SH-SY5Y (cell line): ENCODE results near the gene PLEKHF1.

Experiments
- GATA2 ChIP-seq: IDR thresholded peaks from 2 replicates; pipeline ENCODE4 v1.6.1; 2011; ENCODE audit warnings: mild to moderate bottlenecking, low read depth, low read length
- GATA3 ChIP-seq: IDR thresholded peaks from 2 replicates; pipeline ENCODE4 v1.6.1; 2011; ENCODE audit warnings: low read depth, mild to moderate bottlenecking, low read length, moderate library complexity

DNA sequence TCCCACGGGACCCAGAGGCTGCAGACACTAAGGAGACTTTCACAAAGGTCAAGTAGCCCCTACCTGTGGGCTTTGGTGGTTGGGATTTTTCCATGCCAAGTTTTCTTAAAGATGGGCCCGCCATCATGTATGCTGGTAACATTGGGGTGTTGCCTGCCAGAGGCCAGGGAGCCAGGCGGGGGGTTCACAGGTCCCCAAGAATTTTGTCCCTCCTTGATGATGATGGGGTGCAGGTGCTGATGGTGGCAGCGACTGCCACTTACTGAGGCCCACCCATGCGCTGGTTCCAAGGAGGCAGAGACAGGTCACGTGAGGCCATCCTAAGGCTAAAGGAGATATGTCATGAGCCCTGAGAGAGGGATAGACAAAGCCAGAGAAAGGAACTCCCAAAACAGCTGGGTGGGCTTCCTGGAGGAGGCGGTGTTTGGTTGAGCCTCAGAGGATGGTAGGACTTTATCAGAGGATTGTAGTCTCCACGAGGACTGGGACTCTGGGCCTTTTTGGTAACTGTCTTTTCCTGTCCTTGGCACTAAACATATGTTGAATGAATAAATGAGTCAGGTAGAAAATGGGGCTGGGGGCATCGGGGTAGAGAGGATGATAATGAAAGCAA, 14.4 kb downstream of the PLEKHF1 start:
- TF ChIP-seq GATA2 (no peak), GATA3 (no peak)
